Fibroblast of lung (primary cell): ENCODE results near the gene ARMC3.

Experiments used
- EZH2 ChIP-seq: IDR thresholded peaks from 2 replicates; pipeline ENCODE4 v1.5.1; 2012; ENCODE audit warnings: low read length, control low read depth, mild to moderate bottlenecking; ENCODE audit errors: missing control alignments
- TF ChIP-seq, protein P1 (sequence below), 2 donors: IDR thresholded peaks in 1 of 2; conservative IDR thresholded peaks in 1 of 2; 1 replicate in 1 of 2; 2 replicates in 1 of 2; pipeline ENCODE4 v1.5.1; 2011 to 2012; ENCODE audit warnings: low read length in 2 of 2, control low read depth in 1 of 2, inconsistent platforms in 1 of 2, low read depth in 1 of 2, mild to moderate bottlenecking in 1 of 2

DNA sequence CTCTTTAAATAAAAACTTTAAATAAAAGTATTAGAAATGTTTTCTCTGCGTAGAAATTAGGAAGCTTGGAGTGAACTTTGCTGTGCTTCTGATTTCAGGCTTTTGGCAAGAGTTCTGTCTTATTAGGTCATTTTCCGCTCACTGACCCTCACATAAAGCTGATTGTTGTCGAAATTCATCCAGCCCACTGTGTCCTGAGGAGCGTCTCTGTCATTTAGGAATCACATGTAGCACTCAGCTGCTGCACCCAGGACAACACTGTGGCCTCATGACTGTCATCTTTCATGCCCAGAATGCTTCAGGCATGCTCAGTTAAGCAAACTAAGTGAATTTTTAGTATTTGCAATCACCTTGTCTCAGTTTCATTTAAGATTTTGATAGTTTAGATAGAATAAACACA, 109.7 kb downstream of the ARMC3 start:
- TF ChIP-seq EZH2 = no peak
- TF ChIP-seq, protein P1, sequence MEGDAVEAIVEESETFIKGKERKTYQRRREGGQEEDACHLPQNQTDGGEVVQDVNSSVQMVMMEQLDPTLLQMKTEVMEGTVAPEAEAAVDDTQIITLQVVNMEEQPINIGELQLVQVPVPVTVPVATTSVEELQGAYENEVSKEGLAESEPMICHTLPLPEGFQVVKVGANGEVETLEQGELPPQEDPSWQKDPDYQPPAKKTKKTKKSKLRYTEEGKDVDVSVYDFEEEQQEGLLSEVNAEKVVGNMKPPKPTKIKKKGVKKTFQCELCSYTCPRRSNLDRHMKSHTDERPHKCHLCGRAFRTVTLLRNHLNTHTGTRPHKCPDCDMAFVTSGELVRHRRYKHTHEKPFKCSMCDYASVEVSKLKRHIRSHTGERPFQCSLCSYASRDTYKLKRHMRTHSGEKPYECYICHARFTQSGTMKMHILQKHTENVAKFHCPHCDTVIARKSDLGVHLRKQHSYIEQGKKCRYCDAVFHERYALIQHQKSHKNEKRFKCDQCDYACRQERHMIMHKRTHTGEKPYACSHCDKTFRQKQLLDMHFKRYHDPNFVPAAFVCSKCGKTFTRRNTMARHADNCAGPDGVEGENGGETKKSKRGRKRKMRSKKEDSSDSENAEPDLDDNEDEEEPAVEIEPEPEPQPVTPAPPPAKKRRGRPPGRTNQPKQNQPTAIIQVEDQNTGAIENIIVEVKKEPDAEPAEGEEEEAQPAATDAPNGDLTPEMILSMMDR (conservative IDR thresholded peaks at IDR 0.05 in 1 of 2, IDR thresholded peaks at IDR 0.05 in 1 of 2; ENCODE audit: low read depth in 1 of 2, low read length in 2 of 2) = no peak
